Stimulated activated CD4-positive, alpha-beta T cell treated with anti-CD3 and anti-CD28 coated beads, Interleukin-15, amount 100 ng/mL, for 1 hour (primary cell): ENCODE results near the gene MYCBP.

ENCODE experiments used
- DNase-seq, 2 donors: peaks; one replicate each; pipeline ENCODE4 v3.0.0-alpha.2; 2020; ENCODE audit warnings: low read depth in 1 of 2, low spot score in 1 of 2

Gene MYCBP

DNA sequence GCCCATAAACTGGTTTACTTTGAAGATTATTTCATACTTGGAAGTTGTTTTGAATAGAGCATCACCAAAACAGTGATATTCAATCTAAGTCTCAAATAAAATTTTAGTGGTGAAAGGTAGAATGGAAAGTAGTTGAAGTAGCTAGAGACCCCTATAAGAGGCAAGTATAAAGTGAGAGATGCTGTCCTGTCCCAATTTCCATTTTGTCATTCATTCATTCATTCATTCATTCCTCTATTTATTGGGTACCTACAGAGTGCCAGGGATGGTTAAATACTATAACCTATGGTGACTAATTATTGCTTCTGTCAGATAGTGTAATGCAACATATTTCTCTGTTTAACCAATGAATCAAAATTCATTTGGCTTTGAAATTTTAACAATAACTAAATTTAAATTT is 46.3 kb downstream of the MYCBP start:
- DNase-seq: no peak

DNA sequence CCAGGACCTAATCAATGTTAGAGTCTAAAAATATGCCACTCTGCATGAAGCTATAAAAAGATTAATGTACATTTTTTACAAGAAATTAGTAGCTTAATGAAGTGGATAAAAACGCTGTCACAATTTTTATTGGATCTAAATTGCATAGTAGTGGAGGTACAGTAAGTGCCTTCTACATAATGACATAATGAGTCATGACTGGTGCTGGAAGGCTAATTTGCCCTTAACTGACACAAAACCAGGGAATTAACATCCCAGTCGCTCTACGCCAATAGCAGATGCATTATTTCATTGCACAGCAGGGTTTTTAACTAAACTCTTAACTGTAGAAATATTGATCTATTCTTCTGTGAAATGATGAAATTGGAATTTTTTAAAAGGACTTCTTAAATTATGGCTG is 46.9 kb downstream of the MYCBP start:
- no peak for DNase-seq

- no peak for DNase-seq
Measured at GRCh38 chr1:38820860-38821259, 52.3 kb downstream of the MYCBP start.

GRCh38 chr1:38819516-38819915 is 53.6 kb downstream of the MYCBP start:
- DNase-seq: no peak

DNA sequence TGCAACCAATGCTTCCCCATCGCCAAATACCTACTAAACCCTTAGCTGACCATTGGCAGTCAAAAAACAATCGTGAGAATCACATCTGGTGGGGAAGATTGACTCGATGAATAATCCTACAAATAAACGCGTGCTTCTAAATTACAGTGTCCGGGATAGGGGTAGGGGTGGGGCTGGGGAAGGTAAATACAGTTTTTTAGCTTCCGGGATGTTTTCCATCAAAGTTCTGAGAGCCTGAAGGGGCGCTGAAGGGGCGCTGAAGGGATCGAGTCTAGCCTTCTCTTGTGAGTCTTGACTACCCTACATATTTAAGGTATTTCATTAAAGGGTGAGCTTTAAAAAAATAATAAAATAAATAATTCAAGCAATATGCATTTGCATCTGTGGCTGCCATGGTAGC is 54.1 kb downstream of the MYCBP start:
- no peak for DNase-seq

DNA sequence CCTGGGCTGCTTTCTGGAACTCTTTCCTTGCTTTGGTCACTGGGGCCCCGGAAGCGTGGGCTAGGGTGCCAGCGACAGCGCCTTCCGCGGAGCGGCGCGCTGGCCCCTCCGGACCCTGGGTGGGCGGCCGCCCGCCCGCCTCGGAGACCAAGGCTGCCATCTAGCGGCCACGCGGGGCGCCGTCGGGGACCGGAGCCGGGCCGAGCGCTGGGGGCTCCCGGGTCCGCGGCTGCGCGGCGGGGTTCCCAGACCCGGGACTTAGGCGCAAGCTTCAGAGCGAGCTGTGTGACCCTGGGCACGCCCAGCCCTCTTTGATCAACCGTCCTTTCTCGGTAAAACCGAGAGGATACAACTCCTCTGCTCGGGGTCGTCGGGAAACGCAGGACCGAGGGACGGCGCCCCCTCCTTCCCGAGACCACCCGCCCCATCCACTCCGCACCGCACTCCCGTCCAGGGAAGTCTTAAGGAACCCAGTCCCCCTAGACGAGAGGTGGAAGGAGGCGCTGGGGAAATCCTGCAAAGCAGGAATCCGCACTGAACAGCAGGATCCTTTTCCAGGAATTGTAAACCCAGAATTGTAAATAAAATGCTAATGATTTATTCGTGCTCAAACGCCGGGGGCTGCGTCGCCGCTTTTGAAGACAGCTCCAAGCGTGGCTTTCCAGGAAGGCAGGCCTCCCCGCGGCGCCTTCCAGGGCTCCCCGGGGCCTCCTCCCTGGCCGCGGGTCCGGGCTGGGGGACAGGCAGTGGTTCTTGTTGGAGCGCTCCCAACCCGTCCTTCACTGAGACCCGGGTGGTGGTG is 54.8 kb downstream of the MYCBP start:
- peak; percentile 19 to 51 for DNase-seq

DNA sequence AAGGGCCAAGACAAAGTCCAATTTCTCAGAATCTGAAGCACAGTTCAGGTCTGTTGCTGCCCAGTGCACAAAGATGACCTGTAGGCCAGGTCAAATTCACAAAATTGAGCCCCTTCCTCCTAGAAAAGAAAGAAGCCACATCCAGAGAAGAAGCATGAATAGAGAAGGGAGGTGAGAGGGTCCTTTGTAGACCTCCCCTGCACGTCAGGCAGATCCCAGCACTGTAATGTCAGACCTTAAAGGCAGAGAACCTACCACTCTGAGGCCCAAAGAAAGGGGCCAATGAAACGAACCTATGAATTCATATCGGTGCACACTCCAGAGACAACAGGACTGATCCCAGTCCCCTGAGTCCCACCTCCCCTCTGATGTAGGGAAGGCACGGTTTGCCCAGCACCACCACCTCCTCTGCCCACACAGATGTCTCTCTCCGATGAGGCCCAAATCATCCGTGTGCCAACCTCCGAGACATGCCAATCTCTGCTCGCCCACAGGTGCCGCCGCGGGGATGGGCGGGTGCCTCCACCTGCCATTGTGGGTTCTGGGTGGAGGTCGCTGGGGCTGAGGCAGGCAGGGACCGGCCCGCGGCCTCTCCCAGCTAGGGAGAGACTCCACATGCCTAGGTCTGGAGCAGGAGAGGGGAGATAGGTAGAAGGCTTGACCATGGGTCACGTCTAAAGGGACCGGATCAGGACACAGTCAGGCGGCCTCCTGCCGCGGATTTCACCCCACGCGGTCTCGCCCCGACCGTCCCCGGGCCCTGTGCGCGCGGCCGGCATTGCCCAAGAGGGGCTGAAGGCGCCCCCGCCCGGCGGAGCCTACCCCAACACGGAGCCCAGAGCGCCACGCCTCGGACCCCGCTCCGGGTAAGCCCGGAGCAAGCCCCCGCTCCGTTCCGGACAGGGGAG is 55.6 kb downstream of the MYCBP start:
- no peak for DNase-seq

DNA sequence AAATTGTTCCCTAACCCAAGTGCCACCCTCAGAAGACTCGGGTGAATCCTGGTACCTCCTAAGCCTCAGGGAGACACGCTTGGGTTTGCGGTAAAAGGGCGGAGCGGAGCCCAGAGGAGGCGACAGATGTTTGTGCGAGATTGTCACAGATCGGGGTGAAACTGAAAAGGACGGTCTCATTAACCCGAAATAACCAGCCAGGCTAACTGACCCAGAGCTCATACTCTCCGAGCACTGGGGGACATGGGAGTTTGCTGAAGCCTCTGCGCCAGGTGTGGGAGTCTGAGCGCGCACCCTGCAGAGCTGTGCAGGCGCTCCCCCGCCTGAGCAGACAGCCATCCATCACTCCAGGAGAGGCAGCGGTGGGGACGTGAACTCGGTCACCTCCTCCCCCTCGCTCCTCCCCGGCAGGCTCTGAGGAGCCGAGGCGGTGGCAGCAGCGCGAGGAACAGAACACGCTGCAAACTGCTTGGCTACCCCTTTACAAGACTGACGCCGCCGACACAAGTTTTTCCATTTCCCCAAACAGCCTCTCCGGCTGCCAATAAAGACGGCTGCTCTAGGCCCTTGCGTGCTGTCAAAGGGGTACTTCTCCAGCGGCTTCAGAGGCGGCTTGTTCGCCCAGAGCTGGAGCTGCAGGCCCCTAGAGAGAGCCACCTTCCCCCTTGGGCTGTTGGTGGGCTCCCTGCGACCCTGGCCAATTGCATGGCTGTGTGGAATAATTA is 57.1 kb downstream of the MYCBP start:
- no peak for DNase-seq

GRCh38 chr1:38814984-38815464 is 58.1 kb downstream of the MYCBP start:
- DNase-seq: no peak

DNA sequence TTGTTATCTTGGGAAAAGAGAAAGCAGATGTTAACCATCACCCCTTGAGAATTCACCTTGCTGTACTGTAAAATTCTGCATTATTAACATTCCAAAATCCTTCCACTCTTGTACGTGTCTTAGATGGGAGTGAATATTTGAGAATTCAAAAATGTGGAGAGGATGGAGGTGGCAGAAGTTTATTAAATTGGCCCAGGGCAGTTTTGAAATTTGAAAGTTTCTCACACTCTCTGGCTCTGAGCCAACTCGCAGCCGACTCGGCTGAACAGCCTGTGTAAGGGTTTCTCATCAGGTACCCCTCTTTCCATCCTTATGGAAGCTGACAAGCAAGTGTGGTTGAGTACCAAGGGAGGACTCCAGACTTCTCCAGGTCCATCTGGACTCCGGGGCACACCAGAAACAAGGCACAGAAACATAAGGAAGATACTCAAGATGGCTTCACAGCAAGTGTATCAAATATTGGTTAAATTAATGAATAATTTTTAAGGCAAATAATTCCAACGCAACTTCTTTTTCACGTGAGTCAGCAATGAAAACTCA is 58.6 kb downstream of the MYCBP start:
- DNase-seq: no peak

GRCh38 chr1:38812981-38813380 is 60.2 kb downstream of the MYCBP start:
- no peak for DNase-seq
